NCI-H69 (cell line): Measurements from ENCODE around the gene GAL3ST2.

Experiments
- DNase-seq: peaks from one replicate; lab custom pipeline; 2025; lab: John Stamatoyannopoulos, UW

The GAL3ST2 gene

GRCh38 chr2:241844831-241845578 lies 68.4 kb downstream of the GAL3ST2 start:
- no peak for DNase-seq

GRCh38 chr2:241846406-241846805 lies 69.8 kb downstream of the GAL3ST2 start:
- DNase-seq: no peak

DNA sequence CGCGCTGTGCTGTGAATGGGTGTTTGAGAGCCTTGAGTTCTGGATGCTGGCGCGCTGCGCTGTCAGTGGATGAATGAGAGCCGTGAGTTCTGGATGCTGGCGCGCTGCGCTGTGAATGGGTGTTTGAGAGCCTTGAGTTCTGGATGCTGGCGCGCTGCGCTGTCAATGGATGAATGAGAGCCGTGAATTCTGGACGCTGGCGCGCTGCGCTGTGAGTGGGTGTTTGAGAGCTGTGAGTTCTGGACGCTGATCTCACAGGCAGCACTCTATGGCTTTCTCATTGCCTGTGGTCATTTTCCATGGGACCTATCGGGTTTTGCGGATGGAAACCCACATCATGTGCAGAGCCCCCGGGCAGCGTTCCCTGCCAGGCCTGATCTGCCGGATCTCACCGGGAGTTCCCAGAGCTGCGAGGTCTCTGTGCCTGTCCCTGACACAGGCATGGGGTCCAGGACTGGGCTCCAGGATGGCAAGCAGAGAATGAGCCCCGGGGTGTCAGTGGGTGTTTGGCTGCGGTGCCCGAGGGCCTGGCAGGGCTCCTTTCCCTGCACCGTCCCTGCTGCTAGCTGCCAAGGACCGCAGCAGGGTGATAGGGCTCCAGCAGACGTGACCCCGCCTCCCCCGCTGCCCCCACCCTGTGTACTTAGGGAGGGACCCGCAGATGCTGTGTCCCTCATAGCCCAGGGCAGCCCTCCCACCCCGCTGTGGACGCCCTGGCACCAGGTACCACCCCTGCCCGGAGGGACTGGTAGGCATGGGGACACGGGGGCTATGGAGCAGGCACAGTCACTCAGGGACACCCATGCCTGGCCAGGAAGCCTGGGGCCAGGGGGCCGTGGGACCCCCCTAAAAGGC lies 72.4 kb downstream of the GAL3ST2 start:
- DNase-seq: peak; percentile 20

GRCh38 chr2:241849616-241850543 lies 73.3 kb downstream of the GAL3ST2 start:
- DNase-seq: no peak

DNA sequence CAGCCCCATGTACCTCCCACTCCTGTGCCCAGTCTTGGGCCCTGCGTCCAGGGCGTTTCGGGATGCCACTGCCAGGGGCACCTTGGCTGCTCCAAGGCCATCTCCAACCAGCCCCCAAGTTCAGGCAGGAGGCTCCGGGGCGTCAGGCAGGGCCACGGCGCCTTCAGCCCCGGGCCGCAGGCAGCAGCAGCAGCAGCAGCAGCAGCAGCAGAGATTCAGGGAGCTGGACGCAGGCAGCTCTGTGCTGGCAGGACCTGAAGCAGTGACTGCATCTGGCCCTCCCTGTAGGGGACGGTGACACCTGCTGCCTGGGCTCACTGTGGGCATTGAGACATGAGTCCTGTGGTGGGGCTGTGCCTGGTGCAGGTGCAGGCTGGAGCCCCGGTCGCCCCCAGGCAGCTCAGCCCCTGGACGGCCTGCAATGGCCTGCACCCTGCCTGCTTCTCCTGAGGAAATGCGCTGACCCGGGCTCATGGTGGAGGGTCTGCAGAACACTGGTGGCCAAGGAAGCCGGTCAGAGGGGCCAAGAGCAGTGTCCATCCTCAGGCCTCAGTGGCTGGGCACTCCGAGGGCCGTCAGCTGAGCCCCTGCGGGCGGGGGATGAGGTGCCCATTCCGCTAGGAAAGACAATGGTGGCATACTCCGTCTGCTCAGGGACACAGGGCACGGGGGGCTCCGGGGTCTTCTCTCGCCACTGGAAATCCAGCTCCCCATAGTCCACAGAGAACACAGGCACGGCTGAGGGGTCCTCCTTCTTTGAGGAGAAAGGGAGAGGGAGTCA lies 74.1 kb downstream of the GAL3ST2 start:
- DNase-seq: no peak

- DNase-seq: no peak
These were observed 74.9 kb downstream of the GAL3ST2 start for GRCh38 chr2:241851325-241852115.

GRCh38 chr2:241852116-241852980 lies 75.7 kb downstream of the GAL3ST2 start:
- no peak for DNase-seq

DNA sequence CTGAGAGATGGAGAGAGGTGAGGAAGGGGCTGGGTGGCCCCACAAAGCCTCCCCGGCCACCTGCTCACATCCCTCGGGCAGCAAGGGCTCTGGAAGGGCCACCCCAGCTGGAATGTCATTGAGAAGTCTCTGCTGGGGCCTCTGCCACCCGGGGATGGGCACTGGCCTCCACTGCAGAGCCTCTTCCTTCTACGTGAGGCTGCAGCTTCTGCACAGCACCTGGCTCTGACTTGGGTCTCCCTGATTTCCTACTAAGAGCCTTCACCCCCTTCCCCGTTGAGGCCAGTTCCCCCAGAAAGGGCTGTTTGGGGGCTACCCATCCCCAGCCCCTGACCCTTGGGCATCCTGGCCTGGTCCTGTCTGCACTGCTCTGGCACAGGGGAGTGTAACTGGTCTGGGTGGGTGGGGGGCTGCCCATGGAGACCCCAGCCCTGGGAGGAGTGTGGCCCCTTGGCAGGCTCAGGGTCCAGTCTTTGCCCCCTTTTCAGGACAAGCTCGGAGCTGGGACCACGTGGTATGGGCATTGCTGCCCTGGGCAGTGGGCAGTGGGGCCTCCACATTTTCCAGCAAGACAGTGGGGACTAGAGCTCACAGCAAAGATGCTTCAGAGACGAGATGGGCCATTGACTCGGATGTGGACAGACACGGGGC lies 76.5 kb downstream of the GAL3ST2 start:
- no peak for DNase-seq
